Neural cell (in vitro differentiated cells): Measurements from ENCODE around the gene MYL12B. TPM values are rescaled to one million over a fixed set of nuclear protein-coding genes. Genes with fewer than 3 reads are reported as not detected.
"Not testable (repeated sequence)": the region's sequence is repeated elsewhere in the genome, so short reads cannot be mapped to it uniquely, and the experiment has no call there.

ENCODE experiments used
- H2AFZ ChIP-seq: fragments of 200-600, 300-800 bp; sonication (generic), shearing (Covaris generic); 2 replicates; pipeline ENCODE4 v1.6.0; 2014; ENCODE audit warnings: low read depth, mild to moderate bottlenecking, antibody characterized with exemption, low read length, moderate library complexity
- H3F3A ChIP-seq: fragments of 200-600 bp; shearing (Covaris generic); 2 replicates; pipeline ENCODE4 v1.6.1; 2016; ENCODE audit warnings: mild to moderate bottlenecking, moderate library complexity, mixed read lengths, antibody characterized with exemption, low read length; ENCODE audit not compliant: insufficient read depth, poor library complexity, severe bottlenecking
- H3K27ac ChIP-seq: fragments of 200-600, 300-800 bp; sonication (generic), shearing (Covaris generic); 2 replicates; pipeline ENCODE4 v1.5.1; 2014; ENCODE audit warnings: mild to moderate bottlenecking, low read length, moderate library complexity
- H3K27me3 ChIP-seq: fragments of 300-800, 200-600 bp; sonication (generic), shearing (Covaris generic); 2 replicates; pipeline ENCODE4 v1.6.0; 2014; ENCODE audit warnings: mild to moderate bottlenecking, low read depth, low read length, moderate library complexity; ENCODE audit not compliant: insufficient read depth
- H3K36me3 ChIP-seq: fragments of 300-800, 200-600 bp; sonication (generic), shearing (Covaris generic); 2 replicates; pipeline ENCODE4 v1.5.1; 2014; ENCODE audit warnings: mild to moderate bottlenecking, antibody characterized with exemption, low read length, moderate library complexity; ENCODE audit not compliant: insufficient read depth
- H3K4me2 ChIP-seq: fragments of 300-800, 200-600 bp; sonication (generic), shearing (Covaris generic); 2 replicates; pipeline ENCODE4 v1.6.0; 2014; ENCODE audit warnings: mild to moderate bottlenecking, low read length
- H3K4me3 ChIP-seq: fragments of 300-800, 200-600 bp; sonication (generic), shearing (Covaris generic); 2 replicates; pipeline ENCODE4 v1.5.1; 2014; ENCODE audit warnings: mild to moderate bottlenecking, low read length, moderate library complexity
- H3K79me2 ChIP-seq: fragments of 200-600 bp; shearing (Covaris generic); replicated peaks from 2 replicates; pipeline ENCODE4 v1.6.0; 2014; ENCODE audit warnings: mild to moderate bottlenecking, low read length, moderate library complexity; ENCODE audit not compliant: insufficient read depth
- H3K9ac ChIP-seq: fragments of 300-800, 200-600 bp; sonication (generic), shearing (Covaris generic); 2 replicates; pipeline ENCODE4 v1.6.1; 2016; ENCODE audit warnings: mild to moderate bottlenecking, low read length, mixed read lengths
- H3K9me2 ChIP-seq: fragments of 200-600 bp; shearing (Covaris generic); 2 replicates; pipeline ENCODE4 v1.6.1; 2016; ENCODE audit warnings: mild to moderate bottlenecking, low read length, mixed read lengths; ENCODE audit not compliant: insufficient read depth
- H3K9me3 ChIP-seq: fragments of 200-600, 300-800 bp; sonication (generic), shearing (Covaris generic); 2 replicates; pipeline ENCODE4 v1.6.1; 2016; ENCODE audit warnings: mild to moderate bottlenecking, mixed run types, low read length, moderate library complexity, mixed read lengths
- H4K20me1 ChIP-seq: fragments of 200-600 bp; shearing (Covaris generic); 2 replicates; pipeline ENCODE4 v1.6.1; 2016; ENCODE audit warnings: mild to moderate bottlenecking, mixed run types; ENCODE audit not compliant: insufficient read depth
- CTCF ChIP-seq: fragments of 450-650 bp; IDR thresholded peaks from 2 replicates; pipeline ENCODE4 v1.5.1; 2014; ENCODE audit warnings: antibody characterized with exemption, mild to moderate bottlenecking, moderate library complexity; ENCODE audit not compliant: poor library complexity, severe bottlenecking
- EP300 ChIP-seq: fragments of 450-650 bp; conservative IDR thresholded peaks from 2 replicates; pipeline ENCODE4 v1.6.1; 2014; ENCODE audit warnings: antibody characterized with exemption, mild to moderate bottlenecking, moderate library complexity; ENCODE audit not compliant: poor library complexity, severe bottlenecking
- EZH2 ChIP-seq: fragments of 200-600, 300-800 bp; shearing (Covaris generic), sonication (generic); IDR thresholded peaks from 2 replicates; pipeline ENCODE4 v1.6.1; 2014; ENCODE audit warnings: antibody characterized with exemption, low read length, borderline replicate concordance, mild to moderate bottlenecking; ENCODE audit not compliant: insufficient read depth, poor library complexity, severe bottlenecking
- MXI1 ChIP-seq: fragments of 450-650 bp; conservative IDR thresholded peaks from 2 replicates; pipeline ENCODE4 v1.6.1; 2014; ENCODE audit warnings: antibody characterized with exemption, mild to moderate bottlenecking; ENCODE audit not compliant: poor library complexity, severe bottlenecking
- POLR2AphosphoS5 ChIP-seq: IDR thresholded peaks from 2 replicates; pipeline ENCODE4 v1.6.1; 2012
- RAD21 ChIP-seq: fragments of 450-650 bp; conservative IDR thresholded peaks from 2 replicates; pipeline ENCODE4 v1.6.1; 2014; ENCODE audit warnings: antibody characterized with exemption, mild to moderate bottlenecking, moderate library complexity
- TAF1 ChIP-seq: IDR thresholded peaks from 2 replicates; pipeline ENCODE4 v1.6.1; 2012; ENCODE audit warnings: low read depth
- polyA plus RNA-seq: library from polyadenylated mRNA; depleted of rRNA; stranded (reverse); fragments of >200 nt; gene quantifications from 2 replicates; pipeline ENCODE4 v1.2.3, GENCODE V29; 2014
- TF ChIP-seq, protein P1 (sequence below): IDR thresholded peaks from 2 replicates; pipeline ENCODE4 v1.6.1; 2012; ENCODE audit warnings: borderline replicate concordance

The MYL12B gene
- polyA plus RNA-seq, 1 donor from 2014 or later: 384 TPM

DNA sequence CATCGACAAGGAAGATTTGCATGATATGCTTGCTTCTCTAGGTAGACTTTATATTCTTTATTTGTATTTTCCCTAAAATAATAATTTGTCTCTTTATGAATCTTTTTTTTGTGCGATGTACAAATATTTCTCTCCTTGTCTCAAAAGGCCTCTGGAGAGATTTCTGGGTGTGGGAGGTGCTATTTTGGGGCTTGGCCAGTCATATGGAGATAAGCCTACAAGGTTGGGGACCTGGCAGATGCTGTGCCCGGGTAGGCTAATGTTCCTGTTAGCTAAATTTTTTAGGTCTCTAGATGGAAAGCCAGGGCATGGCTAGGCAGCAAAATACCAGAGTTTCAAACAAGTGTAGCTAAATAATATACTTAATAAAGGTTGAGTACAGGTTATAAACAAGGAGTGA, 11.1 kb downstream of the MYL12B start:
- Histone ChIP-seq H3K9me3 (no peaks in the 10 kb centered on the region), H3K27me3 (no peaks in the 10 kb centered on the region), H3K9ac (no peak overlapping the region), H3K4me3 (no peak overlapping the region), H3K4me2 (no peak overlapping the region), H2AFZ (no peak overlapping the region), H3K27ac (no peak overlapping the region), H3F3A (no peaks in the 10 kb centered on the region), H3K36me3 (no peaks in the 10 kb centered on the region), H4K20me1 (no peaks in the 10 kb centered on the region), H3K79me2 (peaks cover 41% of the 10 kb centered on the region), H3K9me2 (no peaks in the 10 kb centered on the region)
- TF ChIP-seq CTCF (no peak), RAD21 (no peak), EP300 (no peak), MXI1 (no peak), TAF1 (no peak)
- TF ChIP-seq, protein P1, sequence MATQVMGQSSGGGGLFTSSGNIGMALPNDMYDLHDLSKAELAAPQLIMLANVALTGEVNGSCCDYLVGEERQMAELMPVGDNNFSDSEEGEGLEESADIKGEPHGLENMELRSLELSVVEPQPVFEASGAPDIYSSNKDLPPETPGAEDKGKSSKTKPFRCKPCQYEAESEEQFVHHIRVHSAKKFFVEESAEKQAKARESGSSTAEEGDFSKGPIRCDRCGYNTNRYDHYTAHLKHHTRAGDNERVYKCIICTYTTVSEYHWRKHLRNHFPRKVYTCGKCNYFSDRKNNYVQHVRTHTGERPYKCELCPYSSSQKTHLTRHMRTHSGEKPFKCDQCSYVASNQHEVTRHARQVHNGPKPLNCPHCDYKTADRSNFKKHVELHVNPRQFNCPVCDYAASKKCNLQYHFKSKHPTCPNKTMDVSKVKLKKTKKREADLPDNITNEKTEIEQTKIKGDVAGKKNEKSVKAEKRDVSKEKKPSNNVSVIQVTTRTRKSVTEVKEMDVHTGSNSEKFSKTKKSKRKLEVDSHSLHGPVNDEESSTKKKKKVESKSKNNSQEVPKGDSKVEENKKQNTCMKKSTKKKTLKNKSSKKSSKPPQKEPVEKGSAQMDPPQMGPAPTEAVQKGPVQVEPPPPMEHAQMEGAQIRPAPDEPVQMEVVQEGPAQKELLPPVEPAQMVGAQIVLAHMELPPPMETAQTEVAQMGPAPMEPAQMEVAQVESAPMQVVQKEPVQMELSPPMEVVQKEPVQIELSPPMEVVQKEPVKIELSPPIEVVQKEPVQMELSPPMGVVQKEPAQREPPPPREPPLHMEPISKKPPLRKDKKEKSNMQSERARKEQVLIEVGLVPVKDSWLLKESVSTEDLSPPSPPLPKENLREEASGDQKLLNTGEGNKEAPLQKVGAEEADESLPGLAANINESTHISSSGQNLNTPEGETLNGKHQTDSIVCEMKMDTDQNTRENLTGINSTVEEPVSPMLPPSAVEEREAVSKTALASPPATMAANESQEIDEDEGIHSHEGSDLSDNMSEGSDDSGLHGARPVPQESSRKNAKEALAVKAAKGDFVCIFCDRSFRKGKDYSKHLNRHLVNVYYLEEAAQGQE: no peak

DNA sequence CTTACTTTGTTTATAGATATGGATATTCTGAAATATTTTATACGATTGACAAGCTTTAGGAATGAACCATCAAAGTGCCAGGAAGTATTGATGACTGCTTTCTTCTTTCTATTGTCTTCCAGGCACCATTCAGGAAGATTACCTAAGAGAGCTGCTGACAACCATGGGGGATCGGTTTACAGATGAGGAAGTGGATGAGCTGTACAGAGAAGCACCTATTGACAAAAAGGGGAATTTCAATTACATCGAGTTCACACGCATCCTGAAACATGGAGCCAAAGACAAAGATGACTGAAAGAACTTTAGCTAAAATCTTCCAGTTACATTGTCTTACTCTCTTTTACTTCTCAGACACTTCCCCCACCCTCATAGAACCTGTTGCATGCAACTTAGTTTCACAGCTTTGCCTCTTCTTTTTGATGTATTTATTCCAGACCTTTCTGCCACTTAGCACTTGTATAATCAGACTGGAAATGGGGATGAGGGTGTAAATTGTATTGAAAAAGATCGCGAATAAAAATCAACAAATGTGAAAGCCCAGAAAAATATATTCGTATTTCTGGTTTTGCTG, 15.8 kb downstream of the MYL12B start:
- not testable (repeated sequence) for H3K27me3 ChIP-seq, H3K9me2 ChIP-seq, H3K27ac ChIP-seq, H3K4me2 ChIP-seq, H3F3A ChIP-seq, H3K9ac ChIP-seq, H2AFZ ChIP-seq, H3K4me3 ChIP-seq, H4K20me1 ChIP-seq, H3K9me3 ChIP-seq, H3K36me3 ChIP-seq, H3K79me2 ChIP-seq

DNA sequence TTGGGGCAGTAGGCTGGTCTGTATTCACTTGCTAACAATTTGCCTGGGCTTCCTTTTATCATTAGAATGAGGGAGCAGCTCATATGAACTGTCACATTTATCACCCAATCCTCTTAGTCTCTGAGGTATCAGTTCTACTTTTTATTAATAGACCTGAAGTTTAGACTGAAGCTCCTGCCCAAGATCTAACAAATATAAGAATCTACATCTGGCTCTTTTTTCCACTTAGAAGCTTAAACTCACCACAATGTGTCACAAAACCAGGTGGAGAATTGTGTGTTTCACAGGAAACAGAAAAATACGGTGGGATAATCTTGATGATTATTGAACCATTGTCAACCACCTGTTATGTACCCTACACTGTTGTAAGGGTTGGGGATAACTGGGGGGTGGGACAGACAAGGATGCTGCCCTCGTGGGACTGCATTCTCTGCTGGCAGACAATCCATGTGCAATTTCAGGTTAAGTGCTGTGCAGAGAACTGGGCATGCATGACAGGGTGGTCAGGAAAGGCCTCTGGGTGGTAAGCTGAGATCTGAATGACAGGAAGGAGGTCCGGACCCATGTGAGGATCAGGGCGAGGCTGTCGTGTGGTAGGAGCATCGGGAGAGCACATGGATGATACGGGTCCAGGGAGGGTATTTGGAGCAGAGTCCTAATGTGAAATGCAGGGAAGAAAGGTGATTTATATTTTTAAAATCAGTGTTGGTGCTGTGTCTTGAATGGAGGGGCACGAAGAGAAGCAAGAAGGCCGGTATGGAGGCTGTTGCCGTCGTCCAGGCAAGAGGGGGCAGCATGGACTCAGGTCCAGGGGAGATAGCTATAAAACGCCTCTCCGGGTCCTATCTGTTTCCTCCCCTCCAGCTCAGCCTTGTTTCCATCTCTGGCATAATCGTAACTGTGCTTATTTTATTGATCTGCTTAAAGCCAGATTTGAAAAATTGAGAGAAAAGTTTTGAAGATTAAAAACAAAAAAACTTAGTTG, 17.6 kb downstream of the MYL12B start:
- Histone ChIP-seq H3K4me2 (no peak overlapping the region), H3K9ac (no peak overlapping the region), H3K9me3 (no peaks in the 10 kb centered on the region), H3K9me2 (no peaks in the 10 kb centered on the region), H3K79me2 (no peaks in the 10 kb centered on the region), H2AFZ (no peak overlapping the region), H3F3A (no peaks in the 10 kb centered on the region), H3K36me3 (no peaks in the 10 kb centered on the region), H3K27me3 (no peaks in the 10 kb centered on the region), H4K20me1 (no peaks in the 10 kb centered on the region), H3K27ac (no peak overlapping the region), H3K4me3 (no peak overlapping the region)
- no peak for TF ChIP-seq EZH2
- TF ChIP-seq RAD21: no peak
- no peak for TF ChIP-seq CTCF
- TF ChIP-seq POLR2AphosphoS5: no peak
- no peak for TF ChIP-seq TAF1
- no peak for TF ChIP-seq EP300
- no peak for TF ChIP-seq MXI1
